Heart left ventricle (tissue), 16 donors: ENCODE data around the gene OXCT1. TPM values are rescaled to one million over a fixed set of nuclear protein-coding genes. Genes with fewer than 3 reads are reported as not detected.

Source experiments
- ATAC-seq, 4 donors: fragments of 200-7000 bp; cut with Tn5 transposase; one replicate each; pipeline ENCODE4 v1.9.1; 2020 to 2022; ENCODE audit warnings: moderate library complexity in 4 of 4, mild to moderate bottlenecking in 3 of 4, moderate number of reproducible peaks in 1 of 4
- DNase-seq, 5 donors: peaks; one replicate each; pipeline ENCODE4 v3.0.0-alpha.2; 2020
- H3K27ac ChIP-seq, 12 donors: fragments of 200-600 bp; sonication (generic) in 4 of 12; one replicate each; pipeline versions ENCODE4 v1.5.0 to v1.8.0; 2016 to 2022; ENCODE audit warnings: mild to moderate bottlenecking in 2 of 12
- H3K27me3 ChIP-seq, 9 donors: fragments of 200-600 bp; sonication (generic) in 2 of 9; one replicate each; pipeline versions ENCODE4 v1.5.1 to v1.8.0; 2016 to 2022; ENCODE audit warnings: mild to moderate bottlenecking in 3 of 9
- H3K36me3 ChIP-seq, 9 donors: fragments of 200-600 bp; sonication (generic) in 2 of 9; one replicate each; pipeline versions ENCODE4 v1.5.0 to v1.8.0; 2018 to 2022; ENCODE audit warnings: mild to moderate bottlenecking in 2 of 9
- H3K4me1 ChIP-seq, 12 donors: fragments of 200-600 bp; sonication (generic) in 4 of 12; one replicate each; pipeline versions ENCODE4 v1.5.0 to v1.8.0; 2016 to 2022; ENCODE audit warnings: mild to moderate bottlenecking in 3 of 12
- H3K4me3 ChIP-seq, 12 donors: fragments of 200-600 bp; sonication (generic) in 4 of 12; one replicate each; pipeline versions ENCODE4 v1.5.0 to v1.8.0; 2017 to 2022; ENCODE audit warnings: mild to moderate bottlenecking in 9 of 12, moderate library complexity in 4 of 12
- H3K9me3 ChIP-seq, 12 donors: fragments of 200-600 bp; sonication (generic) in 4 of 12; one replicate each; pipeline versions ENCODE4 v1.5.0 to v1.8.0; 2016 to 2022; ENCODE audit warnings: mild to moderate bottlenecking in 1 of 12
- CTCF ChIP-seq, 12 donors: fragments of 200-600 bp; sonication (generic) in 4 of 12; IDR thresholded peaks; one replicate each; pipeline versions ENCODE4 v1.5.0 to v1.8.0; 2018 to 2022; ENCODE audit warnings: antibody characterized with exemption in 12 of 12, mild to moderate bottlenecking in 5 of 12
- POLR2A ChIP-seq, 2 donors: fragments of 450-650 bp; IDR thresholded peaks; one replicate each; pipeline ENCODE4 v1.6.1; 2017; ENCODE audit warnings: antibody characterized with exemption in 2 of 2, mild to moderate bottlenecking in 2 of 2, moderate library complexity in 2 of 2
- WGBS, 4 donors: extraction: QIAGEN DNeasy Blood & Tissue Kit in 2 of 4; methylation state at CpG; one replicate each; pipeline versions ENCODE4 v1.1.5 to v1.1.7; 2013 to 2018; 5-methylcytosine and 5-hydroxymethylcytosine counted together
- intact Hi-C, 10 donors: fragments of 100-400 bp; cut with DNase I; formaldehyde crosslinking; loops; one replicate each; pipeline versions ENCODE4 v1.11.1 to v1.14.2; 2022
- long read RNA-seq, 3 donors: library from polyadenylated mRNA; unstranded; transcript quantifications; one replicate each; pipeline ENCODE4 v2.0.0, GENCODE V29; 2020 to 2021
- polyA plus RNA-seq, 2 donors: library from polyadenylated mRNA; stranded (reverse); fragments of 200-250 nt; gene quantifications; one replicate each; pipeline ENCODE4 v1.2.3, GENCODE V29; 2013
- total RNA-seq, 9 donors: library from RNA; depleted of rRNA in 2 of 9; stranded (reverse); fragments of >200 nt in 2 of 9; fragmentation: NEBNext Ultra II Directional in 3 of 9; extraction: Animal tissue kit (Norgen Biotek cat#: 25700) in 3 of 9; gene quantifications; one replicate each; pipeline versions ENCODE4 v1.1.0 to v1.2.4, GENCODE V29; 2016 to 2023
- donor health status: ischemic (EF 13 %, LVEDD 7.1; RV severe dilation, severe dysfunction).
- donor health status: healthy with polysubstance abuse.
- donor health status: DM: no; HTN: yes; CAD: no.
- donor health status: DM: no; HTN: no; CAD: no.
- donor health status: ischemic (EF 25% LVEDD 6.9; RV normal size, moderate dysfunction).
- donor health status: ischemic (EF 25% LVEDD 5.7; RV mildly dilated, moderate dysfunction).
- donor health status: healthy.
- donor health status: DM: yes; HTN: yes; CAD: no.
- donor health status: ischemic (EF 35%, LVEDD 5.7; RV mildly dilated, moderate dysfunction).
- donor health status: nonischemic (EF 11% LVEDD 7.7; RV severe dilation, severe dysfunction).
- donor health status: DM: yes; HTN: yes; CAD: no.
- donor health status: PGD.
- donor health status: ischemic (EF 29% LVEDD 5.4; RV normal size, mild dysfunction).
- donor health status: nonischemic (EF 23%, LVEDD 6.1; RV moderate dilation, normal function).

The OXCT1 gene
- total RNA-seq, result 100 to 1,000 TPM in 8 of 9 donors, 10 to 100 TPM in 1; 73.4 to 363 (median 205) TPM
- 100 to 1,000 TPM in 1 of 2 donors, 10 to 100 TPM in 1; 50.7 to 148 TPM for polyA plus RNA-seq
- long read RNA-seq, donor 1, transcript OXCT1-201 (17 exons, 3,388 nt), result major isoform, 1,018 of 1,210 reads
- long read RNA-seq, donor 1, partial matches to known transcripts, result 100 of 1,210 reads
- long read RNA-seq, donor 1, other reads (novel, unspliced or antisense), result 92 of 1,210 reads
- long read RNA-seq, donor 2, transcript OXCT1-201 (17 exons, 3,388 nt), result major isoform, 1,632 of 1,901 reads
- long read RNA-seq, donor 2, partial matches to known transcripts, result 113 of 1,901 reads
- long read RNA-seq, donor 2, other reads (novel, unspliced or antisense), result 153 of 1,901 reads
- long read RNA-seq, donor 3, transcript OXCT1-201 (17 exons, 3,388 nt), result major isoform, 394 of 471 reads
- long read RNA-seq, donor 3, partial matches to known transcripts, result 29 of 471 reads
- long read RNA-seq, donor 3, other reads (novel, unspliced or antisense), result 48 of 471 reads

- 0 to 1% (median 0%) methylated on average over 57 to 82 of the region's 82 CpGs for WGBS, 4 donors
Observed at GRCh38 chr5:41869724-41870626, at the start of gene OXCT1. TSS of gene OXCT1 (minus strand) at chr5:41870425. CDS start at chr5:41870358, 67 bp downstream.

GRCh38 chr5:41918105-41918504, 47.9 kb upstream of the OXCT1 start:
- H3K27ac ChIP-seq, result no peak overlapping the region
- WGBS, 4 donors, result 67 to 78% (median 70%) methylated on average over 2 of the region's 2 CpGs
- H3K27me3 ChIP-seq, result no peaks in the 10 kb centered on the region
- H3K4me1 ChIP-seq, result peaks cover 0 to 9% (median 3%) of the 10 kb centered on the region in 12 donors
- TF ChIP-seq POLR2A (IDR thresholded peaks at IDR 0.05), result no peak
- TF ChIP-seq CTCF (IDR thresholded peaks at IDR 0.05), result no peak
- intact Hi-C loops, result loop anchor here in 1 of 10 donors (5.0 kb wide), 1 partner anchor 51 kb away; no protein-coding TSS in a partner anchor
- no peaks in the 10 kb centered on the region for H3K9me3 ChIP-seq
- H3K36me3 ChIP-seq, result peaks cover 0 to 96% (median 86%) of the 10 kb centered on the region in 9 donors
- H3K4me3 ChIP-seq, result no peak overlapping the region
- ATAC-seq, result no peak
- DNase-seq, result no peak

More at GRCh38 chr5:41869724-41870626, at the start of gene OXCT1:
- H3K9me3 ChIP-seq, result no peaks in the 10 kb centered on the region
- ATAC-seq (peak; percentile 64 to 89 (median 86)), DNase-seq (peak; percentile 78 to 92 (median 85))
- peaks cover 0 to 7% (median 0%) of the 10 kb centered on the region in 9 donors for H3K36me3 ChIP-seq
- TF ChIP-seq CTCF (IDR thresholded peaks at IDR 0.05) (no peak), POLR2A (IDR thresholded peaks at IDR 0.05) (peak in 1 of 2 donors; percentile 67)
- H3K27me3 ChIP-seq, result no peaks in the 10 kb centered on the region
- H3K4me1 ChIP-seq, result peaks cover 0 to 35% (median 18%) of the 10 kb centered on the region in 12 donors
- peak within 1 kb of the TSS; percentile 64 to 91 (median 78) for H3K4me3 ChIP-seq
- peak within 1 kb of the TSS; percentile 84 to 96 (median 92) for H3K27ac ChIP-seq
- intact Hi-C loops, result loop anchor here in 9 of 10 donors (1.0 to 10.0 kb wide), 9 partner anchors 33 to 1022 kb away; partner anchors contain the start of genes RIMOC1 (in 4 of the 9), FBXO4 (in 1 of the 9) and GHR (in 1 of the 9)

GRCh38 chr5:41908374-41909079, 38.3 kb upstream of the OXCT1 start:
- intact Hi-C loops, result loop anchor here in 3 of 10 donors (5.0 kb wide), 2 partner anchors 36 to 41 kb away; partner anchors contain the start of gene OXCT1 (in 2 of the 3)
- Histone ChIP-seq H3K27ac (peak overlapping the region; percentile 6 to 90 (median 81)), H3K36me3 (peaks cover 0 to 73% (median 61%) of the 10 kb centered on the region in 9 donors), H3K27me3 (no peaks in the 10 kb centered on the region), H3K9me3 (no peaks in the 10 kb centered on the region), H3K4me1 (peaks cover 3 to 50% (median 24%) of the 10 kb centered on the region in 12 donors), H3K4me3 (no peak overlapping the region)
- ATAC-seq (peak; percentile 8 to 37 (median 19)), DNase-seq (no peak)
- 67 to 77% (median 72%) methylated on average over 4 of the region's 4 CpGs for WGBS, 4 donors
- TF ChIP-seq CTCF (IDR thresholded peaks at IDR 0.05), result no peak
- no peak for TF ChIP-seq POLR2A (IDR thresholded peaks at IDR 0.05)
